ENCODE measurements around the gene RPIA. TPM values are rescaled to one million over a fixed set of nuclear protein-coding genes. Genes with fewer than 3 reads are reported as not detected.

Gene RPIA
- polyA plus RNA-seq, 2 of the 4 experiments (the other 2 are of a cell fraction), result 23.3 to 27.0 TPM

DNA sequence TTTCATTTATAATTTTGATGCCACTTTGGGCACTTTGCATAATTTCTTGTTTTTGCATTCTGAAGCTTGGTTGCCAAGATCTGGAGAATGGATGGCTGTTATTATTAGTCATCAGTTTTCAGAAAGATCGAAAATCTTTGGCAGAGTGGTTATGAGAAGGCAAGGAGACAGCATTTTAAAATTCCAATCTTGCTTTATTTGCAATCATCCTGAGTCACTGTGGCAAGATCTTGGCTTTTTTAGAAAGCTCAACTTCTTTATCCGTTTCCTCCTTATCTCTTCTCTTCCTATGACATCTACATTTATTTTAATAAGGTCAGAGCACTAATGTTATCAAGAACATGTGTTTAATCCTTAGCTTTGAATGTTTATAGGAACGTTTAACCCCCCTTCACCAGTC lies 33.1 kb upstream of the RPIA start:
- ChIA-PET CTCF (interaction anchor here (1.3 to 6.1 kb wide), 5 partner anchors 11 to 85 kb away, joined by 3 to 90 read pairs (median 7); no protein-coding TSS in a partner anchor), POLR2A (interaction anchor here (1.2 kb wide), 1 partner anchor 30 kb away, joined by 4 read pairs; no protein-coding TSS in a partner anchor)
- no peaks in the 10 kb centered on the region for H3K9me3 ChIP-seq
- no peak overlapping the region for H3K27ac ChIP-seq
- WGBS (ENCODE audit: missing lambda C conversion rate), result 27% methylated on average over 3 of the region's 3 CpGs
- TF ChIP-seq CEBPB (IDR thresholded peaks at IDR 0.05), result no peak
- TF ChIP-seq, protein P1, sequence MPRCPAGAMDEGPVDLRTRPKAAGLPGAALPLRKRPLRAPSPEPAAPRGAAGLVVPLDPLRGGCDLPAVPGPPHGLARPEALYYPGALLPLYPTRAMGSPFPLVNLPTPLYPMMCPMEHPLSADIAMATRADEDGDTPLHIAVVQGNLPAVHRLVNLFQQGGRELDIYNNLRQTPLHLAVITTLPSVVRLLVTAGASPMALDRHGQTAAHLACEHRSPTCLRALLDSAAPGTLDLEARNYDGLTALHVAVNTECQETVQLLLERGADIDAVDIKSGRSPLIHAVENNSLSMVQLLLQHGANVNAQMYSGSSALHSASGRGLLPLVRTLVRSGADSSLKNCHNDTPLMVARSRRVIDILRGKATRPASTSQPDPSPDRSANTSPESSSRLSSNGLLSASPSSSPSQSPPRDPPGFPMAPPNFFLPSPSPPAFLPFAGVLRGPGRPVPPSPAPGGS (IDR thresholded peaks at IDR 0.05), result no peak
- TF ChIP-seq SREBF2 (IDR thresholded peaks at IDR 0.05), result no peak
- TF ChIP-seq ELK1 (IDR thresholded peaks at IDR 0.05; ENCODE audit: low read depth, low read length), result no peak
- TF ChIP-seq RNF2 (IDR thresholded peaks at IDR 0.05; ENCODE audit: borderline replicate concordance, low read depth), result no peak
- no peak for TF ChIP-seq HEYL (CRISPR knock-in tag; IDR thresholded peaks at IDR 0.05)
- no peak for TF ChIP-seq KDM5A (IDR thresholded peaks at IDR 0.05)
- TF ChIP-seq, protein P2, sequence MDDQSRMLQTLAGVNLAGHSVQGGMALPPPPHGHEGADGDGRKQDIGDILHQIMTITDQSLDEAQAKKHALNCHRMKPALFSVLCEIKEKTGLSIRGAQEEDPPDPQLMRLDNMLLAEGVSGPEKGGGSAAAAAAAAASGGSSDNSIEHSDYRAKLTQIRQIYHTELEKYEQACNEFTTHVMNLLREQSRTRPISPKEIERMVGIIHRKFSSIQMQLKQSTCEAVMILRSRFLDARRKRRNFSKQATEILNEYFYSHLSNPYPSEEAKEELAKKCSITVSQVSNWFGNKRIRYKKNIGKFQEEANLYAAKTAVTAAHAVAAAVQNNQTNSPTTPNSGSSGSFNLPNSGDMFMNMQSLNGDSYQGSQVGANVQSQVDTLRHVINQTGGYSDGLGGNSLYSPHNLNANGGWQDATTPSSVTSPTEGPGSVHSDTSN (IDR thresholded peaks at IDR 0.05), result no peak
- TF ChIP-seq SMC3 (IDR thresholded peaks at IDR 0.05), result no peak
- TF ChIP-seq HOXA7 (CRISPR knock-in tag; IDR thresholded peaks at IDR 0.05), result no peak
- no peak for TF ChIP-seq ZFP36 (IDR thresholded peaks at IDR 0.05; ENCODE audit: borderline replicate concordance, partially characterized antibody)
- TF ChIP-seq FOSL2 (IDR thresholded peaks at IDR 0.05), result no peak
- no peak for TF ChIP-seq FOSL2 (CRISPR knock-in tag; IDR thresholded peaks at IDR 0.05)
- TF ChIP-seq EHF (CRISPR knock-in tag; IDR thresholded peaks at IDR 0.05), result no peak
- peaks cover 23% of the 10 kb centered on the region for H3K4me1 ChIP-seq
- FAIRE-seq (no peak), DNase-seq (ENCODE audit: low read depth in 1 of 2, low spot score in 1 of 2) (no peak), ATAC-seq (no peak)
- H3K4me2 ChIP-seq, result peak overlapping the region; percentile 10; the same call in 1 of the 3 replicates
- H3K4me3 ChIP-seq, result no peak overlapping the region

- TF ChIP-seq RARB (CRISPR knock-in tag; IDR thresholded peaks at IDR 0.05) (no peak), ELK1 (IDR thresholded peaks at IDR 0.05; ENCODE audit: low read depth, low read length) (no peak), KDM5A (IDR thresholded peaks at IDR 0.05) (no peak), POLR2A (IDR thresholded peaks at IDR 0.05; ENCODE audit: low read length) (no peak), ESRRA (IDR thresholded peaks at IDR 0.05; ENCODE audit: borderline replicate concordance, low read length) (no peak), ZFP36 (IDR thresholded peaks at IDR 0.05; ENCODE audit: borderline replicate concordance, partially characterized antibody) (no peak), MAFK (IDR thresholded peaks at IDR 0.05; ENCODE audit: partially characterized antibody) (no peak), CEBPB (IDR thresholded peaks at IDR 0.05) (no peak), HOXB13 (CRISPR knock-in tag; IDR thresholded peaks at IDR 0.05; ENCODE audit: low read depth) (no peak)
- Histone ChIP-seq H3K4me2 (peak overlapping the region; percentile 10; the same call in 1 of the 3 replicates), H3K4me3 (no peak overlapping the region), H3K4me1 (peaks cover 23% of the 10 kb centered on the region), H3K27ac (peak overlapping the region in 1 of 2 experiments; percentile 30; a peak in 3 of 6 replicates), H3K9me3 (no peaks in the 10 kb centered on the region)
- 67% methylated on average over 4 of the region's 4 CpGs for WGBS (ENCODE audit: missing lambda C conversion rate)
- DNase-seq (ENCODE audit: low read depth in 1 of 2, low spot score in 1 of 2) (no peak), FAIRE-seq (no peak), ATAC-seq (peak; percentile 42 to 46; a peak in 4 of 6 replicates)
- ChIA-PET CTCF (interaction anchor here (0.5 to 6.1 kb wide), 6 partner anchors 11 to 599 kb away, joined by 3 to 90 read pairs (median 6); no protein-coding TSS in a partner anchor), POLR2A (interaction anchor here (0.9 to 1.2 kb wide), 2 partner anchors 31 kb away, joined by 4 read pairs; no protein-coding TSS in a partner anchor)
Measured at GRCh38 chr2:88658881-88659537, 32.5 kb upstream of the RPIA start.

All from A549 (cell line).